ENCODE data around the gene RASEF.

- TF ChIP-seq MAFK (conservative IDR thresholded peaks at IDR 0.05 in 1 of 2, IDR thresholded peaks at IDR 0.05 in 1 of 2; ENCODE audit: low read length in 2 of 2): no peak
- TF ChIP-seq, protein P1, sequence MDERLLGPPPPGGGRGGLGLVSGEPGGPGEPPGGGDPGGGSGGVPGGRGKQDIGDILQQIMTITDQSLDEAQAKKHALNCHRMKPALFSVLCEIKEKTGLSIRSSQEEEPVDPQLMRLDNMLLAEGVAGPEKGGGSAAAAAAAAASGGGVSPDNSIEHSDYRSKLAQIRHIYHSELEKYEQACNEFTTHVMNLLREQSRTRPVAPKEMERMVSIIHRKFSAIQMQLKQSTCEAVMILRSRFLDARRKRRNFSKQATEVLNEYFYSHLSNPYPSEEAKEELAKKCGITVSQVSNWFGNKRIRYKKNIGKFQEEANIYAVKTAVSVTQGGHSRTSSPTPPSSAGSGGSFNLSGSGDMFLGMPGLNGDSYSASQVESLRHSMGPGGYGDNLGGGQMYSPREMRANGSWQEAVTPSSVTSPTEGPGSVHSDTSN (CRISPR knock-in tag; IDR thresholded peaks at IDR 0.05): no peak
- TF ChIP-seq GABPA (IDR thresholded peaks at IDR 0.05; ENCODE audit: low read depth, low read length): no peak
- no peak for TF ChIP-seq GABPA (CRISPR knock-in tag; IDR thresholded peaks at IDR 0.05; ENCODE audit: low read depth)
- TF ChIP-seq SP1 (IDR thresholded peaks at IDR 0.05): no peak
- no peak for TF ChIP-seq SP1 (CRISPR knock-in tag; IDR thresholded peaks at IDR 0.05)
- no peak for TF ChIP-seq YY1 (IDR thresholded peaks at IDR 0.05; ENCODE audit: insufficient read depth, insufficient replicate concordance, low read depth, low read length)
These were observed 19.3 kb downstream of the RASEF start for GRCh38 chr9:83043597-83043996.

Measured in HepG2 (cell line).